Esophagus squamous epithelium (tissue), 5 donors: ENCODE data around the gene HOXA11. TPM values are rescaled to one million over a fixed set of nuclear protein-coding genes. Genes with fewer than 3 reads are reported as not detected.
A peak's percentile ranks its signal among the peaks of the same experiment; 100 is the strongest.

Source experiments
- DNase-seq: peaks from one replicate; lab custom pipeline; 2025; lab: John Stamatoyannopoulos, UW
- H3K27ac ChIP-seq, 4 donors: fragments of 200-600 bp; sonication (generic); one replicate each; pipeline ENCODE4 v1.5.1; 2016 to 2019; ENCODE audit warnings: mild to moderate bottlenecking in 1 of 4
- H3K27me3 ChIP-seq, 4 donors: fragments of 200-600 bp; sonication (generic); 1 replicate in 3 of 4; 2 replicates in 1 of 4; pipeline versions ENCODE4 v1.5.1 to v1.6.0; 2017 to 2021; ENCODE audit warnings: antibody characterized with exemption in 1 of 4
- H3K36me3 ChIP-seq, 3 donors: fragments of 200-600 bp; sonication (generic); one replicate each; pipeline ENCODE4 v1.5.1; 2016 to 2019
- H3K4me1 ChIP-seq, 3 donors: fragments of 200-600 bp; sonication (generic); one replicate each; pipeline ENCODE4 v1.5.1; 2017 to 2019
- H3K4me3 ChIP-seq, 4 donors: fragments of 200-600 bp; sonication (generic); 1 replicate in 3 of 4; 2 replicates in 1 of 4; pipeline ENCODE4 v1.5.1; 2016 to 2019; ENCODE audit warnings: mild to moderate bottlenecking in 2 of 4, moderate library complexity in 1 of 4
- H3K9me3 ChIP-seq, 3 donors: fragments of 200-600 bp; sonication (generic); one replicate each; pipeline ENCODE4 v1.5.1; 2016 to 2019
- POLR2A ChIP-seq, 4 donors: fragments of 450-650 bp; IDR thresholded peaks; one replicate each; pipeline ENCODE4 v1.6.1; 2017; ENCODE audit warnings: antibody characterized with exemption in 4 of 4, mild to moderate bottlenecking in 4 of 4, moderate library complexity in 3 of 4
- WGBS, 2 donors: methylation state at CpG; one replicate each; pipeline ENCODE4 v1.1.5; 2018; 5-methylcytosine and 5-hydroxymethylcytosine counted together
- intact Hi-C: fragments of 100-400 bp; cut with DNase I; formaldehyde crosslinking; loops from one replicate; pipeline ENCODE4 v1.15.0; 2022
- total RNA-seq, 4 donors: library from RNA; depleted of rRNA; stranded (reverse); fragments of >200 nt; gene quantifications; one replicate each; pipeline ENCODE4 v1.1.0, GENCODE V29; 2016
- TF ChIP-seq, protein P1 (sequence below), 6 experiments: fragments of 450-650 bp in 4 of 6; fragments of 200-600 bp in 2 of 6; sonication (generic) in 2 of 6; IDR thresholded peaks; one replicate each; pipeline ENCODE4 v1.5.1; 2016 to 2019; ENCODE audit warnings: antibody characterized with exemption in 6 of 6, mild to moderate bottlenecking in 4 of 6, moderate library complexity in 4 of 6
- donor health status: DM: yes; HTN: yes; CAD: no.

HOXA11 gene
- total RNA-seq, 4 donors from 2014 or later: not detected

DNA sequence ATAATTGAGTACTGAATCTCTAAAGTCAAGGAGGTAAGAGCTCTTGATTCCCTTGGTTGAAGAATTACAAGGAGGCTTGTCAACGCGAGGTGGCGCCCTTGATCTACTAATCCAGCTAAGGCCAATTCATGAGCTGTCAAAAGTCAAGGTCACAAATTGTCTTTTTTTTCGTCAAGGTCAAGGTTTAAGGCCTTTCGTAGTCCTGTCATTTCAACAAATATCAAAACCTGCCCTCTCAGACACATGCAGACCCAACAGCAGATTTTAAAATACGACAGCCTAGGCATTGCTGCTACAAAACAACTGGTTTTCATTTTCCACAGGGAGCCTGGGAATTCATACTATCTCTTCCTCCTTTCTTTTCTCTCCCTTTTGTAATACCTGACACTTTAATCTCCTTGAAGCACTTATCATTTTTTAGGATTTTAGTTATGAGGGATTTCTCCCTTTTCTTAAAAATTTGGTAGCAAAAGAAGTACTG is 11.3 kb upstream of the HOXA11 start:
- Histone ChIP-seq H3K4me1 (peaks cover 30 to 58% (median 44%) of the 10 kb centered on the region in 3 donors), H3K36me3 (no peaks in the 10 kb centered on the region), H3K9me3 (no peaks in the 10 kb centered on the region), H3K27me3 (peaks cover 41 to 100% (median 70%) of the 10 kb centered on the region in 4 donors), H3K4me3 (no peak overlapping the region), H3K27ac (no peak overlapping the region)
- intact Hi-C loops: loop anchor here (10.0 kb wide), 1 partner anchor 818 kb away; no protein-coding TSS in a partner anchor
- 1 to 2% methylated on average over 6 of the region's 6 CpGs for WGBS, 2 donors
- DNase-seq: no peak
- TF ChIP-seq POLR2A (IDR thresholded peaks at IDR 0.05): no peak
- TF ChIP-seq, protein P1, sequence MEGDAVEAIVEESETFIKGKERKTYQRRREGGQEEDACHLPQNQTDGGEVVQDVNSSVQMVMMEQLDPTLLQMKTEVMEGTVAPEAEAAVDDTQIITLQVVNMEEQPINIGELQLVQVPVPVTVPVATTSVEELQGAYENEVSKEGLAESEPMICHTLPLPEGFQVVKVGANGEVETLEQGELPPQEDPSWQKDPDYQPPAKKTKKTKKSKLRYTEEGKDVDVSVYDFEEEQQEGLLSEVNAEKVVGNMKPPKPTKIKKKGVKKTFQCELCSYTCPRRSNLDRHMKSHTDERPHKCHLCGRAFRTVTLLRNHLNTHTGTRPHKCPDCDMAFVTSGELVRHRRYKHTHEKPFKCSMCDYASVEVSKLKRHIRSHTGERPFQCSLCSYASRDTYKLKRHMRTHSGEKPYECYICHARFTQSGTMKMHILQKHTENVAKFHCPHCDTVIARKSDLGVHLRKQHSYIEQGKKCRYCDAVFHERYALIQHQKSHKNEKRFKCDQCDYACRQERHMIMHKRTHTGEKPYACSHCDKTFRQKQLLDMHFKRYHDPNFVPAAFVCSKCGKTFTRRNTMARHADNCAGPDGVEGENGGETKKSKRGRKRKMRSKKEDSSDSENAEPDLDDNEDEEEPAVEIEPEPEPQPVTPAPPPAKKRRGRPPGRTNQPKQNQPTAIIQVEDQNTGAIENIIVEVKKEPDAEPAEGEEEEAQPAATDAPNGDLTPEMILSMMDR (IDR thresholded peaks at IDR 0.05): peak; percentile 51 to 80 (median 70)

DNA sequence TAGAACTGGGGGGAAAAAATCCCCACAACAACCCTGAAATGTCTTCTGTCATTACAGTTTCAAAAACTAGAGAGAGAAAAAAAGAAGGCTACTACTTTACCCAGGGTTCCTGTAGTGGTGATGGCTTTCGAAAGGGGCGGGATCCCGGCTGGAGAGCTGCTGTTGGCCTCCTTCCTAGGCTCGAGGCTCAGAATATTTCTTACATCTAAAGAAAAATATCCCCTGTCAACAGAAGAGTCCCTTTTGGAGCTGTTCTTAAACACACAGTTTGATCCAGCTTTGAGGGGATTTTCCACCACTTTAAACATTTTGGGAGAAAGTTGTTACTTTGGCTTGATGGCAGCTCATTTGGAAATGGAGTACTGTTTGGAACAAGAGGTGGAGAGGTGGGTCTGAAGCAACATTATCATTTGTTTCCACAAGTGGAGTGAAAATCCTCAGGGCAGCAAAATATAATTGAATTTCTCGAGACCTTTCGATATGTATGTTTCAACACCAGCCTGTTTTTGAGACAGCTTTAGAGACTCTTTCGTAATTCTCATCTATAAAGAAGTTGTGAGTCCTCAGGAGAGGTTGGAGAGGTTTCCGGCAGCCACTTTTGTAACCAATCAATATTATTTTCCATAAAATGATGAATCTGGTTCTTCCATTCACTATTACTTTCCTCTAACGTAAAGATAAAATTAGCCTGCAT is 9.8 kb upstream of the HOXA11 start:
- H3K4me1 ChIP-seq: peaks cover 18 to 43% (median 30%) of the 10 kb centered on the region in 3 donors
- DNase-seq: no peak
- H3K36me3 ChIP-seq: no peaks in the 10 kb centered on the region
- intact Hi-C loops: loop anchor here (10.0 kb wide), 1 partner anchor 820 kb away; no protein-coding TSS in a partner anchor
- 39 to 41% methylated on average over 9 of the region's 9 CpGs for WGBS, 2 donors
- no peaks in the 10 kb centered on the region for H3K9me3 ChIP-seq
- peaks cover 39 to 100% (median 73%) of the 10 kb centered on the region in 4 donors for H3K27me3 ChIP-seq
- TF ChIP-seq, protein P1 (IDR thresholded peaks at IDR 0.05): no peak
- TF ChIP-seq POLR2A (IDR thresholded peaks at IDR 0.05): no peak
- no peak overlapping the region for H3K27ac ChIP-seq
- no peak overlapping the region for H3K4me3 ChIP-seq

DNA sequence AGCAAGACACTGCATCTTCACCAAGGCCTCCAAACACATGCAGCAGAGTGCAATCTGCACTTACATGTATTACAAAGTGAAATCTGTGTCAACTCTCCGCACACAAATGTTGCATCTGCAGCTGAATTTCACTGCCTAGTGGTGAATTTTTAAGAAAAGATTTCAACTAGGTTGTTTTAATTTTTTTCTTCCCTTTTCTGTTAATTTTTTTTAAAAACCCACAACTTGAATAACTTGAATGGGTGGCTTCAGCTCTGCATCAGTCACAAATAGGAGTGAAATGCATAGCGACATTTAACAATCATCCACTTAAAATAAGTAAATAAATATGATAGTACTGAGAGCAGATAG is 8.9 kb upstream of the HOXA11 start:
- no peaks in the 10 kb centered on the region for H3K9me3 ChIP-seq
- no peak for TF ChIP-seq POLR2A (IDR thresholded peaks at IDR 0.05)
- TF ChIP-seq, protein P1 (IDR thresholded peaks at IDR 0.05): no peak
- H3K36me3 ChIP-seq: no peaks in the 10 kb centered on the region
- WGBS, 2 donors: 33 to 57% methylated on average over 2 of the region's 2 CpGs
- H3K27ac ChIP-seq: no peak overlapping the region
- intact Hi-C loops: loop anchor here (10.0 kb wide), 1 partner anchor 821 kb away; no protein-coding TSS in a partner anchor
- no peak overlapping the region for H3K4me3 ChIP-seq
- H3K27me3 ChIP-seq: peaks cover 42 to 100% (median 79%) of the 10 kb centered on the region in 4 donors
- no peak for DNase-seq
- peaks cover 19 to 41% (median 29%) of the 10 kb centered on the region in 3 donors for H3K4me1 ChIP-seq

DNA sequence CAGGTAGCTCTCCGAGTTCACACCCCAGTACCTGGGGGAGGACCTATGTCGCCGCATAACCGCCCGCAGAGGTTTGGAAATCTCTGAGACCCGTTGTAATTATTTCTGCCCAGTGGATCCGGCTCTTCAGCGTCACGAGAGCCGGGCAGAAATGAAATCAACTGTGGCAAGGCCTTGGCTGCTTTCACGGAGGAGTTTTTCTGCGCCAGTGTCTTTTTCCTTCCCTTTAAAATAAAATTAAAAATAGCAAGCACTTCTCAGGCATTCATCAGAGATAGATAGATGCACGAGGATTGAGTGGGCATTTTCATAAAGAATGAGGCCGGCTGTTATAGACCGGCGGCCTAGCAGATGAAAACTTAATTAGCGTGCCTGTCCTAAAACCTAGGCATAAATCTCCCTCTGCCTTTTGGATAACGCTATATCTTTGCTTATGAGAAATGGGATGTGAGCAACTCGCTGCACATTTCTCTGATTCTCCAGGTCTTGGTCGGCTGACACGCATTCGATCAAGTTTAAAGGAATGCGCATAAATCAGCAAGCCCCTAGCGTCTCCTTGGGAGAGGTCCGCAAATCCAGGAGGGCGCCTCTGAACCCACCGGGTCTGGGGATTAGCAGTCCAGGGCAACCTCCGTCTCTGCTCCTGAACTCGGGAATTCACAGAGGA is 8.4 kb upstream of the HOXA11 start:
- Histone ChIP-seq H3K27ac (no peak overlapping the region), H3K4me3 (peak overlapping the region in 2 of 4 donors; percentile 35 to 61), H3K4me1 (peaks cover 22 to 41% (median 29%) of the 10 kb centered on the region in 3 donors), H3K36me3 (no peaks in the 10 kb centered on the region), H3K27me3 (peaks cover 38 to 100% (median 79%) of the 10 kb centered on the region in 4 donors), H3K9me3 (no peaks in the 10 kb centered on the region)
- TF ChIP-seq POLR2A (IDR thresholded peaks at IDR 0.05): no peak
- TF ChIP-seq, protein P1 (IDR thresholded peaks at IDR 0.05): no peak
- 25 to 31% methylated on average over 11 to 18 of the region's 29 CpGs for WGBS, 2 donors
- no peak for DNase-seq
- intact Hi-C loops: loop anchor here (10.0 kb wide), 1 partner anchor 821 kb away; no protein-coding TSS in a partner anchor
